Mucosa of rectum (tissue), 2 donors: Measurements from ENCODE around the gene SLC12A5.

Source experiments
- H3K27ac ChIP-seq, 2 donors: one replicate each; pipeline ENCODE4 v1.7.0; 2013; ENCODE audit warnings: inconsistent platforms in 2 of 2, low read depth in 2 of 2, low read length in 2 of 2
- H3K27me3 ChIP-seq, 2 donors: one replicate each; pipeline ENCODE4 v1.7.0; 2013; ENCODE audit warnings: low read length in 2 of 2; ENCODE audit not compliant: control insufficient read depth in 2 of 2, insufficient read depth in 2 of 2
- H3K36me3 ChIP-seq, 2 donors: one replicate each; pipeline ENCODE4 v1.7.0; 2013; ENCODE audit warnings: low read length in 2 of 2; ENCODE audit not compliant: control insufficient read depth in 2 of 2, insufficient read depth in 2 of 2
- H3K4me1 ChIP-seq, 2 donors: one replicate each; pipeline ENCODE4 v1.7.0; 2013; ENCODE audit warnings: low read length in 2 of 2, mild to moderate bottlenecking in 1 of 2; ENCODE audit not compliant: control insufficient read depth in 2 of 2, insufficient read depth in 2 of 2
- H3K4me3 ChIP-seq, 2 donors: one replicate each; pipeline ENCODE4 v1.7.0; 2013; ENCODE audit warnings: low read length in 2 of 2
- H3K9ac ChIP-seq, 2 donors: one replicate each; pipeline ENCODE4 v1.7.0; 2013; ENCODE audit warnings: low read length in 2 of 2, low read depth in 1 of 2, mild to moderate bottlenecking in 1 of 2
- H3K9me3 ChIP-seq, 2 donors: one replicate each; pipeline ENCODE4 v1.7.0; 2013; ENCODE audit warnings: low read length in 2 of 2; ENCODE audit not compliant: control insufficient read depth in 2 of 2
- donor health status: healthy.
- donor health status: Normal muscosa, but diverticular disease.

Gene SLC12A5

DNA sequence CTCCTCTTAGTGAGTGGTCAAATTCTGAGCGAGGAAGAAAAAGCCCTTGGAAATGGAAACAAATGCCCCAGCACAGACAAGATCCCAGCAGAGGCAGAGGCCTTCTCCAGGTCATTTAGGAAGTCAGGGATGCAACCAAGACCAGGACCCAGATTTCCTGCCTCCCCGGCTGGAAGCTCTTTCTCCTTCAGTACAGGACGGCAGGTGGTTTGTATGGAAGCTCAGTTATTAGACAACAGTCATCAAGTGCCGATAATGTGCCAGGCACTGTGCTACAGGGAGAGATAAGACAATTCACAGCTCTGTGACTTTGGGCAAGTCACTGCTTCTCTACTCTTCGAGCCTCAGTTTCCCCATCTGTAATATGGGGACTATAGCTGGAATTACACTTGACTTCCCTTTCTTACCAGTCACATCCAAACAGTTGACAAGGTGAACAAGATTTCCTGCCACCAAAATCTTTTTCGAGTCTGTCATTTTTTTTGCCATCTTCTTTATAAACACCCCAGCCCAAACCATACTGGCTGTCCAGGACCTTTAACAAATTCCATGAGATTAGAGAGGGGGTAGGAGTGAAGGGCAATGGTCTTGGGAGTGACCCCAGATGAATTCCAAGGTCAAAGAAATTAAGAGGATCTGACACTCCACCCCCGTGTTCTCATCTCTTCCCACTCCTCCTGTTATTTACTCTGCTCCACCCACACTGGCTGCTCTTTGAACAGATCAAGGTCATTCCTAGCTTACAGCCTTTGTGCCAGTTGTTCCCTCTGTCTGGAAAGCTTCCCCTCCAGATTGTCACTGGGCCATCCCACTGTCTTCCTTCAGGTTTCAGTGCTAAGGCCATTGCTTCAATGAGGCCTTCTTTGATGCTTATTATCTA is 14.3 kb upstream of the SLC12A5 start:
- Histone ChIP-seq H3K9me3 (no peaks in the 10 kb centered on the region), H3K4me3 (no peak overlapping the region), H3K27me3 (peaks cover 22 to 43% of the 10 kb centered on the region in 2 donors), H3K27ac (no peak overlapping the region), H3K9ac (no peak overlapping the region), H3K36me3 (no peaks in the 10 kb centered on the region), H3K4me1 (peaks cover 0 to 4% of the 10 kb centered on the region in 2 donors)

- Histone ChIP-seq H3K4me1 (peaks cover 0 to 4% of the 10 kb centered on the region in 2 donors), H3K9me3 (no peaks in the 10 kb centered on the region), H3K4me3 (no peak overlapping the region), H3K27me3 (peaks cover 15 to 26% of the 10 kb centered on the region in 2 donors), H3K27ac (no peak overlapping the region), H3K9ac (no peak overlapping the region), H3K36me3 (no peaks in the 10 kb centered on the region)
Observed at GRCh38 chr20:46017272-46017671, 11.7 kb upstream of the SLC12A5 start.

GRCh38 chr20:46018112-46018511 is 10.9 kb upstream of the SLC12A5 start:
- Histone ChIP-seq H3K4me3 (no peak overlapping the region), H3K4me1 (peaks cover 4 to 8% of the 10 kb centered on the region in 2 donors), H3K27ac (no peak overlapping the region), H3K36me3 (no peaks in the 10 kb centered on the region), H3K9me3 (no peaks in the 10 kb centered on the region), H3K9ac (no peak overlapping the region), H3K27me3 (peaks cover 19 to 26% of the 10 kb centered on the region in 2 donors)

DNA sequence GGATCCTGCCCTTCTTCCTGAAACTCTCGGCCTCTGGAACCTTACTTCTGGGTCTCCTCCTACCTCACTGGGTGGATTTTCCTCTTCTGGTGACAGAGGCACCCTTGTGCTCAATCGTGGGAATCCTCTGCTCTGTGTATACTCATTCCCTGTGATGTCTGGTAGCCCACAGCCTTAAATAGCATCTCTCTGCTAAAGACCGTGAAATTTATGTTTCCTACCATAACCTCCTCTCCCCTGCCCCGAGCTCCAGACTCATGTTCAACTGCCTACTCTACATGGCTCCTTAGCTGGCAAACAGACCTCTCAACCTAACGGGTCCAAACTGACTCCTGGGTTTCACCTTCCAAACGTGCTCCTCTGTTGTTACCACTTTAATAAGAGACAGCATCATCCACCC is 10.4 kb upstream of the SLC12A5 start:
- H3K9ac ChIP-seq = no peak overlapping the region
- H3K9me3 ChIP-seq = no peaks in the 10 kb centered on the region
- H3K4me1 ChIP-seq = peaks cover 4 to 8% of the 10 kb centered on the region in 2 donors
- no peaks in the 10 kb centered on the region for H3K36me3 ChIP-seq
- H3K4me3 ChIP-seq = no peak overlapping the region
- no peak overlapping the region for H3K27ac ChIP-seq
- peaks cover 19 to 25% of the 10 kb centered on the region in 2 donors for H3K27me3 ChIP-seq

DNA sequence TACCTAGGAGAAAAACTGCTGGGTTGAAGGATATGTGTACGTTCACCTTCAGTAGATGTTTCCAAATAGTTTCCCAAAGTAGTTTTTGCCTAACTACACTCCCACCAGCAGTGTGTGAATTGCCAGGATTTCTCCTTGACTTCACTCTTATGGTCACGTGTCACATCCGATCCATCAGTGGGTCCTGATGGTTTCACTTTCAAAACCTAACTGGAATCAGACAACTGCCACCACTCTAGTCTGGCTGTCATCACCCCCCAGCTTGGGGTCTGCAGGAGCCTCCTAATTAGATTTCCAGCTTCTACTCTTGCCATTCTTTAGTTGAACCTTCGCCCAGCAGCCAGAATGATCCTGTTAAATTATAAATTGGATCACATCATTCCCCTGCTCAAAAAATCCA is 8.5 kb upstream of the SLC12A5 start:
- peaks cover 23 to 25% of the 10 kb centered on the region in 2 donors for H3K27me3 ChIP-seq

DNA sequence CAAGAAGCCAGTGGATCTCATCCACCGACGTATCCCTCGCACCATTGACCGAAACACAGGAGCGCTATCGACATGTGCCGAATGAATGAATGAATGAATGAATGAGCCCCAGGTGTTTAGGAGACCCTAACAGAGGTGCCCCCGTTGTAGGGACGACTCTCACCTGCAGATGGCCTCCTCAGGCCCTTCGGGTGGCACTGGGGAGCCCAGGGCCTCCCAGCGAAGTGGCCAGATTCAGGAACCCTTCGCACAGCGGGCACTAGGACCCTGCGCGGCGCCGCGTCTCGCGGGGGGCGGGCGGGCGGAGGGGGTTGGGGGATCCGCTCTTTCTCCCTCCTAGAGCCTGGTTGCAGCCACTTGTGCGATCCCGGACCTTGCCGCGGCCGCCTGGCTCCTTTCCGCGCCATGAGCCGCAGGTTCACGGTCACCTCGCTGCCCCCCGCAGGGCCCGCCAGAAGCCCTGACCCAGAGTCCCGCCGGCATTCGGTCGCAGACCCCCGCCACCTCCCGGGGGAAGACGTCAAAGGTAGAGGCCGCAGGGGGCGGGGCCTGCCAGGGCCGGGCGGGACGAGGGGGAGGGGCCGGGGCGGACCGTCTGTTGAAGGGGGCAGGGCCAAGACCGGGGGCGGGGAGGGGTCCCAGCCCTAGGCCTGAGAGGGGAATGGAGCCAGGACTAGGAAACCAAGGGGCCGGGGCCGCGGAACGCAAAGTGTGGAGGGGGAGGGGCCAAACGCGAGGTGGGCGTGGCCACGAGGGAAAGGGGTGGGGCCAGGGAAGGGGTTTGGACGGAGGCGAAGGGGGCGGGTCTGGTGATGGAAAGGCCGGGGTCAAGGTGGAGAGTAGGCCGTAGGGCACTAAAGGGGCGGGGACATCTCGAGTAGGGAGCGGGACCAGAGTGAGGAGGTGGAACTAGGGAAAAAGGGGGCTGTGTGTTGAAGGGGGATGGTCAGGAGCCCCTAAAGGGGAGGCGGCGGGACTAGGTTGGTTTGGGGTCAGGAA is 7.4 kb upstream of the SLC12A5 start:
- peak overlapping the region in 1 of 2 donors; percentile 13 for H3K4me3 ChIP-seq
- peaks cover 4 to 5% of the 10 kb centered on the region in 2 donors for H3K4me1 ChIP-seq
- H3K9ac ChIP-seq = no peak overlapping the region
- peaks cover 23 to 25% of the 10 kb centered on the region in 2 donors for H3K27me3 ChIP-seq
- H3K27ac ChIP-seq = no peak overlapping the region
- H3K9me3 ChIP-seq = no peaks in the 10 kb centered on the region
- no peaks in the 10 kb centered on the region for H3K36me3 ChIP-seq

More for the DNA sequence above, 8.5 kb upstream of the SLC12A5 start:
- Histone ChIP-seq H3K27ac (no peak overlapping the region), H3K9ac (no peak overlapping the region), H3K9me3 (no peaks in the 10 kb centered on the region), H3K4me3 (no peak overlapping the region), H3K36me3 (no peaks in the 10 kb centered on the region), H3K4me1 (peaks cover 4 to 5% of the 10 kb centered on the region in 2 donors)

GRCh38 chr20:46022411-46023147 is 6.4 kb upstream of the SLC12A5 start:
- H3K27ac ChIP-seq = no peak overlapping the region
- no peak overlapping the region for H3K4me3 ChIP-seq
- no peaks in the 10 kb centered on the region for H3K9me3 ChIP-seq
- H3K4me1 ChIP-seq = peaks cover 4 to 5% of the 10 kb centered on the region in 2 donors
- H3K36me3 ChIP-seq = no peaks in the 10 kb centered on the region
- no peak overlapping the region for H3K9ac ChIP-seq
- peaks cover 23 to 27% of the 10 kb centered on the region in 2 donors for H3K27me3 ChIP-seq

DNA sequence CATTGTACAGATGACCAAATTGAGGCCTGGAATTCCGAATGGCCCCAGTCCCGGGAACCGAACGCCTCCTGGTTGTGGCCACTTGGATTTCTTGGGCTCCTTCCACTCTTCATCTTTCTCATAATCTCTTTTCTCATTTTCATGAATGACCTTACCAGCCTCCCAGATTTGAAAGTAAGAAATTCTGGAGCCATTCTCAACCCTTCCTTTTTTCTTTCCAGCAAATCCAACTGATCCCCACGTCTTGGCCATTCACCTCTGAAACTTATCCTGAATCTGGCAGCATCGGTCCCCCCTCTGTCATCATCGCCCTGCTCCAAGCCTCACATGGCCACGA is 5.9 kb upstream of the SLC12A5 start:
- H3K9ac ChIP-seq = no peak overlapping the region
- H3K9me3 ChIP-seq = no peaks in the 10 kb centered on the region
- H3K27ac ChIP-seq = no peak overlapping the region
- no peak overlapping the region for H3K4me3 ChIP-seq
- peaks cover 23 to 31% of the 10 kb centered on the region in 2 donors for H3K27me3 ChIP-seq
- H3K4me1 ChIP-seq = peaks cover 4 to 5% of the 10 kb centered on the region in 2 donors
- H3K36me3 ChIP-seq = no peaks in the 10 kb centered on the region

GRCh38 chr20:46023999-46024398 is 5.0 kb upstream of the SLC12A5 start:
- H3K4me3 ChIP-seq = no peak overlapping the region
- H3K36me3 ChIP-seq = no peaks in the 10 kb centered on the region
- no peak overlapping the region for H3K27ac ChIP-seq
- H3K27me3 ChIP-seq = peaks cover 23 to 27% of the 10 kb centered on the region in 2 donors
- peaks cover 4 to 5% of the 10 kb centered on the region in 2 donors for H3K4me1 ChIP-seq
- no peaks in the 10 kb centered on the region for H3K9me3 ChIP-seq
- no peak overlapping the region for H3K9ac ChIP-seq
